ENCODE results near the gene MTSS2.
A peak's percentile ranks its signal among the peaks of the same experiment; 100 is the strongest.

MTSS2 gene

DNA sequence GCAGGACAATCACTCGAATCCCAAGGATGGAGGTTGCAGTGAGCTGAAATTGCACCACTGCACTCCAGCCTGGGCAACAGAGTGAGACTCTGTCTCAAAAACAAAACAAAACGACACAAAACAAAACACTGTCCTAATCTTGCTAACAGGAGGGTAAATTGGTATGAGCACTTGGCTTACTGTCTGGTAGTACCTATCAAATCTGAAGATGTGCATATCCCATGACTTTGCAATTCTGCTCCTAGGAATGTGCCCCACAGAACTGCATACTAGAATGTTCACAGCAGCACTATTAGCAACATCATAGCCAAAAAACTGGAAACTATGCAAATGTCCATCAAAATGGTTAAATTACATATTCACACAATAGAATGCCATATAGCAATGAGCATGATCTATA is 15.7 kb downstream of the MTSS2 start:
- no peak for DNase-seq

DNA sequence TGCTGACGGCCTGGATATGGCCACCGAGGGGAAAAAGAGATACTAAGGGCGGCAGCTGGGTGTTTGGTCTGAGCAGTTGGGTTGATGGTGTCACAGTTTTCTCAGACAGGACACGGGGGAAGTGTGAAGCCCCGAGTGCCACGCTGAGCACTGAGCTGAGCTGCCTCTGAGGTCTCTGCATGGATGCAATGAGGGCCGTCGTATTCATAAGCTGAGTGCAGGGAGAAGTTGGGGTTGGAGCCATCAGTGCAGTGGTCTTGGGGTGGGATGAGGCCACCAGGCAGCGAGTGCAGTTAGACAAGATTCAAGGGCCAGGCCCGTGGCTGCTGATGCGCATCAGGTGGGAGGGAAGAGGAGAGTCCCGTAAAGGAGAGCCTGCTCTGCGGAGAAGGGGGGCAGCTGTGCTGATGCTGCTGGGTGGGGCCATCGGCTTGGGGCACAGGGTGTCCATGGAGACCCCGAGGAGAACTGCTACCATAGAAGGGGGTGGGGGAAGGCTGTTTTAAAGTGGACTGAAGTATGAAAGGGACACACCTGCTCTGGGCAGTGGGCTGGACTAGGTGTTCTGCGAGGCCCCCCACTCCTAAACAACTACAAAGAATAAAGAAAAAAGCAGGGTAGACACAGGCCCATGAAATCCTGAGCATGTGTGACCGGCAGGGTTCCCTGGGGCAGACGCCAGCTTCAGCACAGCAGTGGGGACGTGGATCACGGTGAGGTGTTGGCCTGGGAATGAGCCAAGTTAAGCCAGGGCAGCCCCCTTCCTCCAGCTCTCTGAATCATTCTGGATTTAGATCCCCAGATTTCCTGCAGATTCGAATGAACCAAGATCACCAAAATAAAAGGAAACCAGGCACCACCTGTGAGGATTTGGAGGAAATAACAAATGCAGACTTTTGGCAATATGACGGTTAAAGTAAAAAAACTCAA is 19.8 kb downstream of the MTSS2 start:
- DNase-seq = no peak

DNA sequence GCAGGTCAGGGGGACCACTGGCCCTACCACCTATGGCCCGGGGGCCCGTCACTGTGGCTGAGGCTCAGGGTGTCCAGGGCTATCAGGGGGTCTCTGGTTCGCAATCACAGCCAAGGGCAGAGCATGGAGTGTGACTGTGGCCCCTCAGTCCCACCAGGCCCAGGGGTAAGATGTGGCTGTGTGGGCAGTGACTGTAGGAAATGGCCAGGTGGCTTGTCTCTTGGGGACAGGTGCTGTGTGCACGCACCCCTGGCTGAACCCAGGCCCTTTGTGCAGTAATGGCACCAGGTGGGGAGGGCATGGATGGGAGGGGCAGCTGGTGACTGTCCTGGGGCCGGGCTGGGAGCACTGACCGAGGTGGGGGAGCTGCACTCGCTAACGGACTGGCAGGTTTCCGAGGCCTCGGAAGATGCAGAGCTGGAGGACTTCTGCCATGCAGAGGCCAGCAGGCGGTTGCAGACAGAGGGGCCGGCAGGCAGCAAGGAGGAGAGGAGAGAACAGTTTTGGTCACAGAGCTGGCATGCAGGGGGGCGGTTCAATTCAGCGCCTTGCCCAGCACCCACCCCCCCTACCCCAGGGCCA is 20.6 kb downstream of the MTSS2 start:
- no peak for DNase-seq

DNA sequence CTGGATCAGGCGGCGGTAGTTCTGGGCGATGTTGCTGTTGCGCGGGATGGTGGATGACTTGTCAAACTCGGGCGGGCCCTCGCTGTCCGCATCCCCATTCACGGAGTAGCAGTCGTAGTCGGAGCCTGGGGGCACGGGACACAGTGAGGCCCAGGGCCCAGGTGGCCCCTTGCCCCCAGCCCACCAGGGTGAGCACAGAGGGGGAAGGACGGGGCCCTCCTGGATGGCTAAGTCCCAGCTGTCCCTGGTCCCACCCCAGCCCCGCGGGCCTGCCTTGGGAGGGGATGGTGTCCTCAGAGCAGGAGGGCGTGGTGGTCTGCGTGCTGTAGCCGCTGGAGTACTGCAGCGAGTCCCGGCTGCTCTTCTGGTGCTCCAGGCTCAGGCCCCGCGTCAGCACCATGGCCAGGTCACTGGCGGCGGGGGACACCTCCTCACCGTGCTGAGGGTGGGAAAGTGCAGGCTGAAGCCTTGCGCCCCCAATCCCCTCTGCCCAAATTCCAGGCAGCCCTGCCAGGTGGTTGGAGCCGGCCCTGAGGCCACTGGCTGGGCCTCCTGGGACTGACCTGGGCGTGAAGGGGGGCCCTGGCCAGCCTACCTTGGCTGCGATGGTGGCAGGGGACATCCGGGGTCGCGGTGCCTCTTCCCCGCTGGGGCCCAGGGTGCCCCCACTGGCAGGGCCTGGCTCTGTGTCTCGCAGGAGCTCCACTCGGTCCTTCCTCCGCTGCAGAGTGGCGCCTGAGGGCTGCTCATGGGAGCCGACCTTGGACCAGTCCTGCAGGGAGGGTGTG is 21.3 kb downstream of the MTSS2 start:
- DNase-seq = no peak

DNA sequence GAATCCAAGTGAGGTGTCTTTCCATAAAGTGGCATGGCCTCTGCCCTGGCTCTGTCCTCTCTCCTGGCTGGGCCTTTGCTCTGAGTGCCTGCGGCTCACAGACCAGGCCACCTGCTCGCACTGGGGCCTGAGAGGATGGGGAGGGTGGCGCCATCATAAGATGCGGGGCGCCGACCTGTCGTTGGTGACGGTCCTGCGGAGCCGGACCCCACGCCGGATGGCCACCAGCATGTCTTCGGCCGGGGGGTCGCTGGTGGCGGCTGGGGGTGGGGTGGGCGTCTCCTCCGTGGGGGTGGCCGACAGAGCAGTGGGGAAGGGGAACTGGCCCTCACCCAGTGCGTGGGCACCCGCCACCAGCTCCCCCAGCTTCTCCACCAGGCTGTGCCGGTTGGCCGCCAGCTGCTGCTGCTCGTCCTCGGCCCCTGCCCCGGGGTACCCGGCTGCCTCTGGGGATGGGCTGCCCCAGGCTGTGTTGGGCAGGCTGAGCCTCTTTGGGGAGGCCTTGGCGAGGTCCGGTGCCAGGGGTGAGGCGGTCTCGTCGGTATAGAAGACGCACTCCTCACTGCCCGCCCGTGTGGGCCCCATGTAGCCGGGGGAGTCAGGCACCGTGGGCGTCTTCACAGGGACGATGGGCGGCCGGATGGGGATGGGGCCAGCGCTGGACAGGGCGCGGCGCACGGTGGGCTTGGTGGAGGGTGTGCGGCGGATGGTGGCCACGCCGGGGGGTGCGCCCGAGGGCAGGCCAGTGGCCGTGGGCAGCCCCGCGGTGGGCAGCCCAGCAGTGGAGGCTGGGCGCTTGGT is 22.1 kb downstream of the MTSS2 start:
- no peak for DNase-seq

DNA sequence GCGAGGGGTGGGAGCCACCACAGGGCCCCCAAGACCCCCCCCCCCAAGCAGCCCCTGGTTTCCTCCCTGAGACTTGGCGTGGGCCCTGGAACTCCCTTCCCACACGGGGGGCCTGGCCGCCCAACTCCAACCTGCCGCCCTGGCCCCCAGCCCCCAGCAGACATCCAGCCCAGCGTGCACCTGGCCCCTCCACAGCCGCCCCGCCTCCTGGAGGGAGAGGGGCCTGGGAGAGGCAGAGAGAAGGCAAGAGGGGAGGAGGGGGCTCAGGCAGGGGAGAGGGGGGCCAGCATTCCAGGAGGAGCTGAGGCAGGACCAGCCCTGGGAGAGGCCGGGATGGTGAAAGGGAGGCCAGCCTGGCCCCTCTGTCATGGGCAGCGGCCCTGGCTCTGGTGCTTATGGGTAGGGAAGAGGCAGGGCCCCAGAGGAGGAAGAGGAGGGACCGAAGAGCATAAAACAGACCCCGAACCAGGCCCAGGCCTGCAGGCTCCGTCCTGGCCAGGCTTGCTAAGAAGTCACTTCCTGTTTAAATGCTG is 22.8 kb downstream of the MTSS2 start:
- DNase-seq = no peak

DNA sequence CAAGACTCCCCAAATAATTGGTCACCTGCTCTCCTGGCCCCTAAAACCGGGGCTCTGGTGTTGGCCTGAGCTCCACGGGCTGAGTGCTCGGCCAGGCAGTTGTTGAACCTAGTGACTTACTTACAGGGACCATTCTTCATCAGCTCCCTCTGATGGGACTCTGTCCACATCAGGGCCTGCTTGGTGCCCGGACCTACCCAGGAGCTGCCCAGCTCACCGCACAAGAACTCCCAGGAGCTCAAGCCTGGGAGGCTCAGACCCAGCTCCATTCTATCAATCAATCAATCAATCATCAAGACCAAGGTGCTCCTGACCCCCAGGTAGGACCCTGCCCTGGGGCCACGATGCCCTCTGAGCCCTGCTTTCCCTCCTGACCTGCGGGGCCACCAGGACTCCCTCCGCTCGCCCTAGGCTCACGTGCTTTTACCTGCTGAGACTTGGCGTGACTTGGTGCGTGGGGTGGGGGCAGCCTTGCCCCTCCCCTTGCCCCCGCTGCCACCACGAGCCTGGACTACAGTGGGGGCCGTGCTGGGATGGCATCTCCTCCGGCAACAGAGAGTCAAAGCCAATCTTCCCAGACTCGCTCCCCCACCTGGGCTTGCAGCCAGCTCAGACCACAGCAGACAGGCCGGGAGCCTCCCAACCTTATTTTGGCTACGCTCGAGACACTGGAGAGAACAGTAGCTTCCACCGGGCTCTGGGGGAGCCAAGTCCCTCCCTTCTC is 23.8 kb downstream of the MTSS2 start:
- DNase-seq = no peak

DNA sequence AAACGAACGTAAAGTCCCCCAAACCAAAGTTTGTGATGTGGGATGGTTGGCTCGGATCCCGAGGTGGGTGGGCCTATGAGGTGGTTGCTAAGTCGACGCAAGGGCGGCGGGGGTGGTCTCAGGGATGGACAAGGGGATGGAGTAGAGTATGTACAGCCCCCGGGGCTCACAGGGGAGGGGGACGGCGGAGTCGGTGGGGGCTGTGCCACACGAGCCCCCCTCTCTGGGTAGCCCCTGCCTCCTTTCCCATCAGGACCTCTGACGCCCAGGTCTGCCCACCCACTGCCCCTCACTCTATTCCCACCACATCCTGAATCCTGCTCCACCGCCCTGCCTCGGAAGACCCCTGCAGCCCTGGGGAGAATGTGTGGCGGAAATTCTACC is 24.3 kb downstream of the MTSS2 start:
- DNase-seq = no peak

DNA sequence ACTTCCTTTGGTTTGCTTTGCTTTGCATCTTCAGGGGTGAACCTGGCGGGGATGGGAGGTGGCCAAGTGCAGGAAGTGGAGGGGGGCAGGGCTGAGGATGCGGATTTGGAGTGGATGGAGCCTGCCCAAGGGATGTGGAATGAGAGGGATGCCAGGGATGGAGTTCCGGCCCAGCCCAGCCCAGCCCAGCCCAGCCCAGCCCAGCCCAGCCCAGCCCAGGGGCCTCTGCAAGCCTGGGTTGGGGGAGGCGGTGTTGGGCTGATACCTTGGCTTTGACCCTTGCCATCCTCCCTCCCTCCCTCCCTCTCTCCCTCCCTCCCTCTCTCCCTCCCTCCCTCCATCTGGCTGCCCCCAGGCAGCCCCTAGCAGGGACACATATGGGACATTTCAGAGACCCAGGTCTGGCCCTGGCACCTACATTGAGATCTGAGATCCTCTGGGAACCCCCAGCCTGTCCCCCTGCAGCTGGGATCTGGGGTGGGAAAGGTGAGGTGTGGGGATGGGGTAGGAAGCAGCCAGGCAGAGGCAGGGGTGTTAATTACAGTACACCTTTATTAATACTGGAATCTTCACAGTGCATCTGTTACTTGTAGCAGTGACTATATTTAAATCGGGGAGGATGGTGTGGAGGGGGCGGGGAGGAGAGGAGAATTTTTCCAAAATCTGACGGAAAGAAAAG is 25.0 kb downstream of the MTSS2 start:
- no peak for DNase-seq

DNA sequence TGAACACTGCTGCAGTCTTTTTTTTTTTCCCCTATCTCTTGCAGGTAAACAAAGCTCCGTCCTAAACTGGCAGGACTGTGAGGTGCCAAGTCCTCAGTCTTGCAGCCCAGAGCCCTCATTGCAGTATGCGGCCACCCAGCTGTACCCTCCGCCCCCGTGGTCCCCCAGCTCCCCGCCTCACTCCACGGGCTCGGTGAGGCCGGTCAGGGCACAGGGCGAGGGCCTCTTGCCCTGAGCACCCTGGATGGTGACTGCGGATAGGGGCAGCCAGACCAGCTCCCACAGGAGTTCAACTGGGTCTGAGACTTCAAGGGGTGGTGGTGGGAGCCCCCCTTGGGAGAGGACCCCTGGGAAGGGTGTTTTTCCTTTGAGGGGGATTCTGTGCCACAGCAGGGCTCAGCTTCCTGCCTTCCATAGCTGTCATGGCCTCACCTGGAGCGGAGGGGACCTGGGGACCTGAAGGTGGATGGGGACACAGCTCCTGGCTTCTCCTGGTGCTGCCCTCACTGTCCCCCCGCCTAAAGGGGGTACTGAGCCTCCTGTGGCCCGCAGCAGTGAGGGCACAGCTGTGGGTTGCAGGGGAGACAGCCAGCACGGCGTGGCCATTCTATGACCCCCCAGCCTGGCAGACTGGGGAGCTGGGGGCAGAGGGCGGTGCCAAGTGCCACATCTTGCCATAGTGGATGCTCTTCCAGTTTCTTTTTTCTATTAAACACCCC is 25.7 kb downstream of the MTSS2 start:
- no peak for DNase-seq

DNA sequence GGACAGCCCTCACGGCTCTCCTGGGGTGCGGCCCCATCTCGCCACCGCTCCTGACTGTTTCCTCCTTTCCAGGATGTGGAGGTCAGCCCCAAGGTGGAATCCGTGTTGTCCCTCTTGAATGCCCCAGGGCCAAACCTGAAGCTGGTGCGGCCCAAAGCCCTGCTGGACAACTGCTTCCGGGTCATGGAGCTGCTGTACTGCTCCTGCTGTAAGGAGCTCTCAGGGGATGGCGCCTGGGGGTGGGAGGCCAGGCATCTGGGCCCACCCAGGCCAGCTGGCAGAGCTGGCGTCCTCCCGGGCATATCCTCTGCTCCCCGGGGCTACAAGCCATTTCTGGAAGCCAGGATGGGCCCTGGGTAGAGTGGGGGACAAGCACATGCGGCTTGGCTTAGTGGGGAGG is 26.3 kb downstream of the MTSS2 start:
- no peak for DNase-seq

DNA sequence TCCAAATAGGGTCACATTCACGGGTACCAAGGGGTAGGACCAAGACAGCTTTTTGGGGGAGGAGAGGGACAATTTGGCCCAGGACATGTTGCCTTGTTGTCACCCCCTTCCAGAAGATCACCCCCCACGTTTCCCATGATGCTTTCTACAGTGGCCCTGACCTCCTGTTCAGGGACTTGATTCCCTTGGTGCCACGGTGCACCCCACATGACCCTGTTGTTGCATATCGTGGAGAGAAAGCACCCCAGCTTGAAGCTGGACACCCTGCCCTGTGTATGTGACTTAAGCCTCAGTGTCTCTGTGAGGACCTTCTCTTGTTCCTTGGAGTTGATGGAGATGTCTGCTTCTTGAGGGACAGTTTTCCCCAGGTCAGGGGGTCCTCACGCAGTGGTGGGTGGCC is 26.9 kb downstream of the MTSS2 start:
- DNase-seq = no peak

DNA sequence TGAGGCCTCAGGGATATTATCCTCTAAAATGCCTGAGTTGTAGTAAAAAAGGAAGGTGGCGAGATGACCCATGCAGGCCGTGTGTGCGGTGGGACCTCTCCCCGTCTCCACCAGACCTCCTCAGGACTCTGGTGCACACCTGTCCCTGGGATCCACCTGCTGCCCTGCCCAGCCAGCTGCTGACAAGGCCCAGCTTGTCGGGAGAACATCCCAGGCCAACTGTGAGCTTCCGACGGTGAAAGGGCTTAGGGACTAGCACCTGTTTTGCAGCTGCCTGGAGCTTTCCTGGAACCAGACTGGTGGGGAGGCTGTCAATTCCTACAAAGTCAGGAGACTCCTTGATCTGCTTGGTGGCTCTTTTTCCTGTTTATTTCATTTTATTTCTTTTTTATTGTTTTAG is 27.9 kb downstream of the MTSS2 start:
- no peak for DNase-seq

DNA sequence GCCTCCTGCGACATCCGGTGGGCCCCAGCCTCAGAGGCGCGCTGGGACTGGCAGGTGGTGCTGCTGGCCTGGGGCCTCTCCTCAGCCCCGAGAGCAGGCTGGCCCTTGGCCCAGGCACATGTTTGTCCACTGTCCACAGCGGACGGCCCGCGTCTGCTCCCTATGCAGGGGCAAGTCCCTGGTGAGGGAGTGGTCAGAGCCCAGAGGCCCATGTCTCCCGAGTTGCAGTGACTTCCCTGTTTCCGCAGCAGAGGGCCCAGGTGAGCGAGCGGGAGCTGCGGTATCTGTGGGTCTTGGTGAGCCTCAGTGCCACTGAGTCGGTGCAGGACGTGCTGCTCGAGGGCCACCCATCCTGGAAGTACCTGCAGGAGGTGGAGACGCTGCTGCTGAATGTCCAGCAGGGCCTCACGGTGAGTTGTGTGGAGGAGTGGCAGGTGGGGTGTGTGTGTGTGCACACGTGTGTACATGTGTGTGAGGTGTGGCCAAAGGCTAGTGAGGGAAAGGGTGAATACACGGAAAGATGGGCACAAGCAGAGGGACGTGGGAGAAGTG is 29.1 kb downstream of the MTSS2 start:
- DNase-seq = no peak

DNA sequence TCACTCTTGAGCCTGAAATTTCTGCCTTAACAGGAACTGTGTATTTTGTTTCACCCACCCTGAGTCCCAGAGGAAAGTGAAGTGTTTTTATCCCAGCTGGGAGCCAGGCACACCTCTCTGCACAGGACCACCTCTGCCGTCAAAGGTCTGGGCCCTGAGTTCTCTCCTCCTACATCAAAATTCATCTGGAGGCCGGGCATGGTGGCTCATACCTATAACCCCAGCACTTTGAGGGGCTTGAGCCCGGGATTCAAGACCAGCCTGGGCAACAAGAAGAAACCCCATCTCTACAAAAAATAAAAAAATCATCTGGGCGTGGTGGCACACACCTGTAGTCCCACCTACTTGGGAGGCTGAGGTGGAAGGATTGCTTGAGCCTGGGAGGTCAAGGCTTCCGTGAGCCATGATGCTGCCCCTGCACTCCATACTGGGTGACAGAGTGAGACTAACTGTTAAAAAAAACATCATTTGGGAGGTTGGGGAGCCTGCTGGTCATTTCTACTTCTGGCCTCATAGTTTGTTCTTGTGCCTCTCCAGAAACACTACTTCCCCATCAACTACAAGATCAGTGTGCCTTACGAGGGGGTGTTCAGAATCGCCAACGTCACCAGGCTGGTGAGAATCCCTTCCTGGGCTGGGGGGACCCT is 29.7 kb downstream of the MTSS2 start:
- DNase-seq = no peak

DNA sequence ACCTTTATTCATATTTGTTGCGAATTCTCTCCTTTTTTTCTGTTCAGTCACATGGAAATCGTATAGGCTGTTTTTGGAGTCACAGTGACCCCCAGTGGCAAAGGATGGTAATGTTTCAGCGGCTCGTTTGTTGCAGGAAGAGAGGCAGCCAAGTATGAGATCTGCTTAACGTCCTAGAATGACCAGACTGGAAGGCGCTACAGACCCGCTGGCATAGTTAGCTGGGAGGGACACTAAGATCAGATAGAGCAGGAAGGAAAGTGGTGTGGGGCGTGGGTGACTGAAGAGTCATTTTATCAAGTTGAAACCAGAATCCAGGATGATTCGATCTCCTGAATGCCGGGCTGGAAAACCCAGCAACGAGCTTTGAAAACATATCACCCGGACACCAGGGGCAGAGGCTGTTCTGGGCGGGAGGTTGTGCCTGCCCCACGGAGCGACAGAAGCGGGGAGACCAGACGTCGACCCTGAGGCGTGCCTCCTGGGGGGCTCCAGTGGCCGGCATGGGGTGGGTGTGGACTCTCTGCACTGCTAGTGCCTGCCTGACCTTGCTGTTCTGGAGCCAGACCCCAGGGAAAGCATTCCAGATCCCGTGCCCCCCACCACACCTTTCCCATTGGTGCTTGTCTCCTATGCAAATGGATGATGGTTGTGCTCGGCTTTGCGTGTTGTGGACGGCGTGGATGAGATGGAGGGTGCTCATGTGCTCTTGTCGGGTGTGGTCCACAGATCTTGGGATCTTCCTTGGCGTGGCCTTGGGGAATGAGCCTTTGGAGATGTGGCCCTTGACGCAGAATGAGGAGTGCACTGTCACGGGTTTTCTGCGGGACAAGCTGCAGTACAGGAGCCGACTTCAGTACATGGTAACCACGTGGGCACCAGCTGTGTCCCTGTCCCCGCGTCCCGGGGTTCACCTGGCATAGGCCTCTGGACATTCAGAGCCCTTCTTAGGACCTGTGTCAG is 31.8 kb downstream of the MTSS2 start:
- peak; percentile 84 for DNase-seq

DNA sequence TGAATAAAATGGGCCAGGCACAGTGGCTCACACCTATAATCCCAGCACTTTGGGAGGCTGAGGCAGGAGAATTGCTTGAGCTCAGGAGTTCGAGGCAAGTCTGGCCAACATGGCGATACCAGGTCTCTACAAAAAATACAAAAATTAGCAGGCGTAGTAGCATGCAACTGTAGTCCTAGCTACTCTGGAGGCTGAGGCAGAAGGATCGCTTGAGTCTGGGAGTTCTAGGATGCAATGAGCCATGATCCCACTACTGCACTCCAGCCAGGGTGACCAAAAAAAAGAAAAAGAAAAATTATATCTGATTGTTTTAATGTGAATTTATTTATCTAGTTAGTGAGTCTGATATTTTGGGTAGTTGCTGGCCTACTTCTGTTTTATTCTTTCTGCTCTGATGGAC is 32.4 kb downstream of the MTSS2 start:
- DNase-seq = no peak

DNA sequence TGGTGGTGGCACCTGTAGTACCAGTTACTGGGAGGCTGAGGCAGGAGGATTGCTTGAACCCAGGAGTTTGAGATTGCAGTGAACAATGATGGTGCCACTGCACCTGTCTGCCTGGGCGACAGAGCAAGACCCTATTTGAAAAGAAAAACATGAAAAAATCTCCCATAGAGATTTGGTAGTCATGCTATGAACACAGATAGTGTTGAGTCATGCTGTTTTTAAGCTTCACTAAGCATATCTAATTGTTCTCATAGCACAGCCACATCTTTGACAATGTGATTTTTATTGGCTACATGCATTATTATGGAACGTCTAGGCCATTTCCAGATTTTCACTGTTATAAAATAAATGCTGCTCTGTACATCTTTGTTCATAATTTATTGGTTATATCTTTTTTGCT is 33.5 kb downstream of the MTSS2 start:
- no peak for DNase-seq

DNA sequence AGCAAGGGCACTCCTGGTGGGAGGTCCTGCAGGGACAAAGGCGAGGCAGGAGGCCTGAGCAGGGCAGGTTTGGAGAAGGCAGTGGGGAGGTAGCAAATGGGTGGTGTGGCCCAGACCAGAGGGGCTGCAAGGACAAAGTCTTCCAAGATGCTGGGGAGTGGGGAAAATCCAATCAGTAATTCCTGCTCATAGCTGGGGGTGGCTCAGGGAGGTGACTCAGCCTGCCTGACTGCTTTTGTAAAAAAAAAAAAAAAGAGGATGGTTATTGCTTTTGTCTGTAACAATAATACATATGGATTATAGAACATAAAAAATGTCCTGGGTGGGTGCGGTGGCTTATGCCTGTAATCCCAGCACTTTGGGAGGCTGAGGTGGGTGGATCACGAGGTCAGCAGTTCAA is 34.3 kb downstream of the MTSS2 start:
- no peak for DNase-seq
